GM11168 (cell line): ENCODE data around the gene PPIAL4G.
"Not testable (repeated sequence)": the region's sequence is repeated elsewhere in the genome, so short reads cannot be mapped to it uniquely, and the experiment has no call there.

Experiments
- in situ Hi-C: fragments of 300-500 bp; cut with MboI; formaldehyde crosslinking; loops from one replicate; pipeline ENCODE4 v1.12.0; 2022; ENCODE audit warnings: low sequenced_read_pairs; ENCODE audit not compliant: unreplicated experiment

PPIAL4G gene

DNA sequence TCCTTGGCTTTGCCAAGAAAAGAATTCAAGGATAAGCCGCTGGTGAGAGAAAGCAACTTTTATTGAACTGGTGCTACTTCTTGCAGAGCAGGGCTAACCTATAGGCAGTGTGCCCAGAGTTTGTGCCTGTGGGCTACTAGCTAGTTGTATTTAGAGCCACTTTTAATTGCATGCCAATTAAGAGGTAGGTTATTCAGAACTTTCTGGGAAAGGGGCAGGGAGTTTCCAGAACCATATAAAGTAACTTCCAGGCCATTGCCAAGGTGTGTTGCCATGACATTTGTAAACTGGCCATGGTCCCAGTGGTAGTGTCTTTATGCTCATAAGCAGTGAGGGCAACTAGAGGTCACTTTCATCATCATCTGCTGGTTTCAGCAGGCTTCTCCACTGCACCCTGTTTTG is 50.2 kb downstream of the PPIAL4G start:
- in situ Hi-C loops, result not testable (repeated sequence)
